Epithelial cell of prostate (primary cell): ENCODE data around the gene PRRX1.

Source experiments
- DNase-seq: peaks from one replicate; pipeline ENCODE4 v3.0.0-alpha.2; 2011; ENCODE audit warnings: low read depth, low spot score
- H3K27ac ChIP-seq: fragments of 450-650 bp; 2 replicates; pipeline ENCODE4 v1.5.1; 2017; ENCODE audit warnings: mild to moderate bottlenecking

Gene PRRX1

DNA sequence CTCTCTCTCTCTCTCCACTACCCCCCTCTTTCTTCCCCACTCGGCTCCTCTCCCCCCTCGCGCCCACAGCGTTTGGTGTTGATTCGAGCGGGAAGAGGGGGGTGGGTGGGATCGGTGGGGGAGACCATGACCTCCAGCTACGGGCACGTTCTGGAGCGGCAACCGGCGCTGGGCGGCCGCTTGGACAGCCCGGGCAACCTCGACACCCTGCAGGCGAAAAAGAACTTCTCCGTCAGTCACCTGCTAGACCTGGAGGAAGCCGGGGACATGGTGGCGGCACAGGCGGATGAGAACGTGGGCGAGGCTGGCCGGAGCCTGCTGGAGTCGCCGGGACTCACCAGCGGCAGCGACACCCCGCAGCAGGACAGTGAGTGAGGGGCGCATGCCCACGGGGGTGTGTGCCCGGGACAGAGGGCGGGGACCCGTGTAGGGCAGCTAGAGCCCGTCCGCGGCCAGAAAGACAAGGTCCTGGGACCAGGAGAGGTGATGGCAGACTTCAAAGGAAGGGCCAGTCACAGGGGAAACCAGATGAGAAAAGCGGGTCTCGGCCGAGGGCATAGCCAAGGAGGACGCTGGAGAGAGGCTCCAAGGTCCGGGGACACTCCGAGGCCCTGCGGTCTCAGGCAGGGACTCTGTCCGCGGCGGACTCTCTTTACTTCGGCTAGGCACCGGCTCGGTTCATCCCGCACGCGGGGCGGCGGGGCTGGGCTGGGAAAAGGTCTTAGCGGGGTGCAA lies at the start of gene PRRX1:
TSS of gene PRRX1 (plus strand) at position 39 of the 735 bp plus-strand sequence. CDS start at position 127, 88 bp downstream.
- no peak within 1 kb of the TSS for H3K27ac ChIP-seq
- no peak for DNase-seq

DNA sequence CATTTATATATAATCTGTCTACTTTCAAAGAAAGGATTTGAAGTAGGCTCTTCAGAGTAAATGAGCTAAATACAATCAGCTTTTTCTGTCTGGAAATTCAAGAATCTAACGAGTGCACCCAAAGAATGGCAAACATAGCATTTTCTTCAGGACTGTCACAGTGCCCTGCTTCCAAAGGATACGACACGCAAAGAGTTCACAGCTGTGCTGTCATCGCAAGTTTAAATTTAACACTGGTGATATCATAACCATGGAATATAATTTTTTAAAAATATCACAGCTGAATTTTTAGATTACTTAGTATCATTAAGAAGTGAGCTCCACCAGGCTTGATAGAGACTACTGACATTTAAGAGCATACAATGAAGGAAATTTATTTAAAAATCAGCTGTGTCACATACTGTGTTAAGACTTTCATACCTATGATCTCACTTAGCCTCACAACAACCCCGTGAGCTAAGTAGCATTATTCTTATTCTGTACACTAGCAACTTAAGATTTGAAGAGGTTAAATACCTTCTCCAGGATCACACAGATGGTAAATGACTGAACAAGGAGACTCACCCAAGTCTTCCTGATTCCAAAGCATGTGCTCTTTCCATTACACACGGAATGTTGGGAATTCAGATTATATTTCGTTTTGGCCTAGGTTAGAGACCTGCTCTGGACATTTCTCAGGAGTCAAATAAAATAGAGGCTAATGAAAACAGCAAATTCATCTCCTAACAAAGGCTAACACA lies 46.2 kb upstream of the PRRX1 start:
- no peak overlapping the region for H3K27ac ChIP-seq
- no peak for DNase-seq

DNA sequence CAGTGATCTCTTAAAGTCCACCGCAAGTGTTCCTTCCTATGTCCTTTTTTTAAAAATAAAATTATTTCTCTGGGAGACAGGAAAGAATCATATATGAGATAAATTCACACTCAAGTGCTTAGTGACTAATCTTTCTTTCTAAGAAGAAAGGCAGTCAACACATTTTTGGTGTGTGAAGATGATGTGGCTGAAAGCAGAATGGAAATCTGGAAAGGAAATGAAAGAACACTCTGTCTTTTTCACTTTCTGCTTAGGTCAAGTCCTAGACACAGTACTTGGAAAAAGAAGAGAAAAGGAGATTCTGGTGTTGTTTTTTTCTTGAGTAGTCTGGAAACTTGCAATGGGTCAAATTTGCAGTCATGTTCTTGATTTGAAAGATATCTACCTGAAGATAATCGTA lies 45.5 kb upstream of the PRRX1 start:
- DNase-seq, result no peak
- no peak overlapping the region for H3K27ac ChIP-seq

DNA sequence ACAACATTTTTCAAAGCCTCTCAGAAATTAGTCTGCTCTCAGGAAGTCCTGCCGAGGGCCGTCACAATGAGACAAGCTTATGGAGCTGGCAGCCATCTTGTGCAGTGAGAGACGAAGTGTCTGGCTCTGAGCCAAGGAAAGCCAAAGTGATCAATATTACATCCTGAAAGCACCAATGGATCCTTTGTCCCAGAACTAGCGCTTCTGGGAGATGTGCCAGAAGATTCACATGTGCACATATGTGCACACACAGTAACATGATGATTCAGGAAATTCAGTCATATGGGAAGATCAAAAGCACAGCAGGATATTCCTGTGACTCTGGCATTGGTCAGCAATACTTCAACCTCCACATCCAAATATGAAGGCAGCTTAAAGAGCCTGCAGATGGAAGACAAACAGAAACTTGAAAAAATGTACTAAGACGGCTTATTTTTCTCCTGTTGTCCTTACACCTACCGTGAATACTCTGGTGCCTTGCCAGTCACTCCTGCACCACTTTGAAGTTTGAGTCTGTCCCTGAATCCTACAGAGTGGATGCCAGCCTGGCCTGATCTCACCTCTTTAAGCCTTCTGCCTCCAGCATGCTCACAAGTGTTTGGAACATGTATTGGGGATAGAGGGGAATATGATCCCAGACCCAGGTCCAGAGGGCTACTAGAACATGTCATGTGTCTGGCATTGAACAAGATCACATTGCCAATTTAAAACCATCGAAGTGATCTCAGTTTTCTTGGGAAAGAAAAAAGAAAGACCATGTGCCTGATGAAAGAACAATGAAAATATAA lies 44.5 kb upstream of the PRRX1 start:
- peak overlapping the region; percentile 35 for H3K27ac ChIP-seq
- peak; percentile 14 for DNase-seq

DNA sequence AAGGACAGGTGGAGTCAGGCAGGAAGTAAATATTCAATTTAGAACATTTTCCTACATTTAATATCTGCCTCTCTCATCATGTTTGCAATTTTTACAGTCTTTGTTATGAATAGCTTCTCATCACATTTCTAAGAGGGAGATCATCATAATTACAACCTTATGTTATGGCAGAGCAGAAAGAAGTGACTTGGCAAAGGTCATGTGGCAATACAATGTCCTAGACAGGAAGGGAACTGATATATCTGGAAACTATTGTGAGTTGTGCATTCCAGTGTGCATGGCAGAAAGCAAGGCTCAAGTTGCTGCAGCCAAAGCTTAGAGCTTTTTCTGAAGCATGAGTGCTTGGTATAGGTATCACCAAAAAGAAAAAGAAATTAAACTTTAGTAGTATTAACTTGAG lies 43.8 kb upstream of the PRRX1 start:
- no peak for DNase-seq
- peak overlapping the region; percentile 35 for H3K27ac ChIP-seq

DNA sequence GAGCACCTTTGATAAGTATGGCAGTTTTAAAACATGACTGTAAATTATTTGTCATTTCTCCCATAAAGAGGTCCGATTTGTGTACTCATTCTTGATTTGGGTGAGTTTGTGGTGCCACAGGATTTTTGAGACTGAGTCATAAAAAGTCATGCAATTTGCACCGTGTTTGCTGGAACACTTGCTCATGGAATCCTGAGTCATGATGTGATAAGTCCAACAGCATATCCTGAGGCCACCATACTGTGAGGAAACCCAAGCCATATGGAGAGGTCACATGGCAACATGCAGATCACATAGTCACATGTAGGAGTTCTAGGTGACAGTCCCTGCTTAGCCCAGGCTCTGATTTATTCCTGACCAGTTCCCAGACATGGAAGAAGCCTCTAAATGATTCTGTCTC lies 40.8 kb upstream of the PRRX1 start:
- peak; percentile 83 for DNase-seq
- peak overlapping the region; percentile 45 for H3K27ac ChIP-seq

DNA sequence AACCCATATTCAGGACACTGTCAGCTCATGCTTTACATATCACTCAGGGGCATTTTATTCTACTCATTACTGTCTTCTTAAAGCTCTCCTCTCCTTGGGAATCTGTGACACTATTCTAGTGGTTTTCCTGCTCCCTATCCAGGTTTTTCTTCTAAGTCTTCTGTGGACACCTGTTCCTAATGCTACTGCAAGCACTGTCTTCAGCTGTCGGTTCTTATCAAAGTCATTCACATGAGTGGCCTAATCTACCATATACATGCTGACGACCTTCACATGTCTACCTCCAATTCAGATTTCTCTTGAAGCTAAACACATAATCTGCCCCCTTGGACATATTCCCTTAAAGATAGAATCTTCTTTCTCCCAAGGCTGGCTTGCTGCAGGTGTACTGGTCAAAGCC lies 39.8 kb upstream of the PRRX1 start:
- no peak for DNase-seq

DNA sequence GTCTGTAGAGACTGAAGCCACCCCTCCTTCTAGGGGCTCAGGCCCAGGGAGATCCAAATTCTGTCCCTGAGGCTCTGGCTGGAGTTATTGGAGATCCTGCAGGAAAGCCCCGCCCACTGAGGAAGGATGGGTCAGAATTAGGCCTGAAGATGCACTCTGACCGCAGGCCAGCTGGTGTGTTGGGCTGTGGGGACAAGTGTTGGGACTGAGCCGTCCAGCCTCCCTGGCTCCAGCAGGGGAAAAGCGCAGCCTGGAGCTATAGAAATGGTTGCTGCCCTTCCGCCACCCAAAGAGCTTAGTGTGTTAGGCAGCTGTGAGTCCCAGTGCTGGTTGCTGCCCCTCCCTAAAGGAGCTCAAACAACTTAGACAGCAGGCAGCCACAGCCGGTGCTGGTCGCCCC lies 33.0 kb upstream of the PRRX1 start:
- H3K27ac ChIP-seq, result no peak overlapping the region
- DNase-seq, result no peak

More for the DNA sequence above, 39.8 kb upstream of the PRRX1 start:
- no peak overlapping the region for H3K27ac ChIP-seq

DNA sequence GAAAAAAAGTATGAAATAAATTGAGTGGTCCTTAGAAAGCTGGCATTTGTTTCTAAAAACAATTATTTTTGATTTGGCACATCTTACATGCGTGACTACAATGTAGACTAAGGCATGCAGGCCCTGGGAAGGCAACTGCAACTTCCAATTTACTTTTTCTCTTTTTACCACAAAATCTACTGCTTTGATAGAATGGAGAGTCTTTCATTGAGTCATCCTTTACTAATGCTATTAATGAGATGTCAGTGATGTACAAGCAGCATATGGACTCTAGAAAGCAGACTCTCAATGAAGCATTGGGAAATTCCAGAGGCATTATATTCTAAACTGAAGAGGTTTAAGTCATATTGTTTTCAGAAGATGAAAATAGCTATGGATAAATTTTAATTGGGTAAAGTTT lies 29.6 kb upstream of the PRRX1 start:
- no peak overlapping the region for H3K27ac ChIP-seq
- no peak for DNase-seq

DNA sequence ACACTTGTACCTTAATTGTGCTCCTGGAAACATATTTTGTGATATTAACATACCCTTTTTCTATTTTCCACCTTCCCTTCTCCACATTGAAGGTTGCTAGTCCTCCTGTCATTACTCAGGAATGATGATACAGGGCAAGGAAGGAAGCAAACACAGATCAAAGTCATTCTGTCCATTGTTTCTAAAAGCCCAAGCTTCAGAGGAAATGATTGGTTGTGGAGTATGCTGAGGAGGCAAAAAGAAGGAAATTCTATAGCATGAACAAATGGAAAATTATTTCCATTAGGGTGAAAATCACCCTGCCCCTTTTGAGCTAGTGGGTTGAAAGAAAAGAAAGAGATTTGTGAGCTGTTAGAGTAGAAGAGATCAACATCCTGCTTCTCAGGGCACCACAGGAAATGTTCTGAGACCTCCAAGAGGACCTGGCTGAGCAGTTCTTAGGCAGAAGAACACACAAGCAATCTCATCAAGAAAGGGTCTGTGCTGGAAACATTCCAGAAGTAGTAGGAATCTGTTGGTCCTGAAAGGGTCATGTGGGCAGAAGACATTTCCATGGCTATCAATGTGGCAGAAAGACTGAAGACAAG lies 29.0 kb upstream of the PRRX1 start:
- no peak overlapping the region for H3K27ac ChIP-seq
- no peak for DNase-seq

DNA sequence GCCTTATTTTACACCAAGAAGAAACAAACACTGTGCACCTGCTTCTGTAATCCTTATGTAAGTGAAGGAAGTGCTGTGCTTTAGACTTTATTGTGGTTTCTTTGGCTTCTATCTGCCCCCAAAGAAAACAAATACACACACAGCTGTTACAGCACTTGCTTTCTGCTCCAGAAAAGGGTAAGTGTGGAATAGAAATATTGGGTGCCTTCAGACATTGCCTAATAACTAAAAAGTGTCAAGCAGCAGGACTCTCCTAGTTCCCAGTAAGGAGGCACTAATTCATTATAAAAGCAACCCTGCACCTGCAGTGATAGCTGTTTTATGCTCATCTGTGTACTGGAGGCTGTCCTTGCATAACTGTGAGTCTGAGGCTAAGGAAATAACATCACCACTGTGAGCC lies 23.4 kb upstream of the PRRX1 start:
- H3K27ac ChIP-seq, result no peak overlapping the region
- no peak for DNase-seq

DNA sequence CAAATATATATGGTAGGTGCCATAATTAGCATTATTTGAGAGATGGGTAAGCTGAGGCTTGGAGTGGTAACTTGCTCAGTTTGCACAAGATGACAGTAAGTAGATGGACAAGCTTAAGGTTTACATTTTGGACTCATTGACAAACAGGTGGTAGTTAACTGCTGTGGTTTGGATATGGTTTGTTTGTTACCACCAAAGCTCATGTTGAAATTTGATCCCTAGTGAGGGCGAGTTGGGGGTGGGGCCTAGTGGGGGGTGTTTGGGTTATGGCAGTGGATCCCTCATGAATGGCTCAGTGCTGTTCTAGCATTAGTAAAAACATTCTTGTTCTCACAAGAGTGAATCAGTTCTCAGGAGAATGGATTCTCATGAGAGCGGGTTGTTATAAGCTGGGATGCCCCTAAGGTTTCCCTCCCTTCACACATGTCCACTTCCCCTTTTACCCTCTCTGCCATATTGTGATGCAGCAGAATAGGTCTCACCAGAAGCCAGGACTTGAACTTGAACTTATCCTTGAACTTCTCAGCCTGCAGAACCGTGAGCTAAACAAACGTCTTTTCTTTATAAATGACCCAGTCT lies 6.6 kb upstream of the PRRX1 start:
- no peak overlapping the region for H3K27ac ChIP-seq
- DNase-seq, result no peak

DNA sequence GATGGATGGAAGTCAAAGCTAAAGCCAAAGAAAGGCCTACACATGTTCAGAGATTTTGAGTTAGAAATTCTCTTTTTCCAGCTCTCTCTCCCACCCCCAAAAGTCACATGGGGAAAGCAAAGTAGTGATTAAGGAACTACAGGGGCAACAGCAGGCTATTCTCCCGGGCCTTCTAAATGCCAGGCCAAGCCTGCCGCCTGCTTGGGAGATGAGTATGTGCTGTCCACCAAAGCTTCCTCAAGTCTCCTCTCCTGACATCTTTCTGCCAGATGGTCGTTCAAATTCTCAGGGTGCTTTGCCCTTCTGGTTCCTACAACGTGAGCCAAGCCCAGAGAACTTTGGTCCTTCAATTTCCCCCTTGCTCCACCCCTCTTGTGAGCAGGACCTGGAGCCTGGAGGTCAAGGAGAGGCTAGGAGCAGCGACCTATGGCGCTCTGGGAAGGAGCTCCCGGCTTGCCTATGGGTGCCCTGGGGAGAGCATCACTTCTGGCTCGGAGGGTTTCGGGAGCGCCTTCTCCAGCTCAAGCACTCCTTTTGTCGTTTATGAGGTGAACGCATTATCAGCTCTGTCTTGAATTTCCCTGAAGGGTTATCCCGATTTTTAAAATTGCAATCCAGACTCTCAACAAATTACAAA lies 4.4 kb upstream of the PRRX1 start:
- no peak overlapping the region for H3K27ac ChIP-seq
- DNase-seq, result no peak

DNA sequence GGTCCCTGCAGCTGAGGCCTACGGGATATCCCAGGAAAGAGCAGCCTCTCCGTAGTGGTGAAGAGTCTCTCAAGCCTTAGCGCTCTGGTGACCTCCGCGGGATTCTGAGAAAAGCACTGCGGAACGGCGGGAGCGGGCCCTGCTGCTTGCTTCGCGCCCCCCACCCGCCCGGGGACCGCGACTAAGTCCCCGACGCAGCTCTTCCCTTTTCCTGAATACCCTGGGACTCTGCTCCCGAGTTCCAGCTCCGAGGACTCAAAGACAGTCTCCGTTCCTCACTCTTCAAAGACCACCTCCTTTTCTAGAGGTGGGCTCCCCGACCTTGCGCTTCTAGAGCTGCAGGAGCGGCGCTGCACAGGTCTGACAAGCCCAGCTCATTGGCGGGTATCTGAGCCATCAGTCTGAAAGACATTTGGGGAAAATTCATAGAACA lies 3.6 kb upstream of the PRRX1 start:
- H3K27ac ChIP-seq, result no peak overlapping the region
- DNase-seq, result no peak

DNA sequence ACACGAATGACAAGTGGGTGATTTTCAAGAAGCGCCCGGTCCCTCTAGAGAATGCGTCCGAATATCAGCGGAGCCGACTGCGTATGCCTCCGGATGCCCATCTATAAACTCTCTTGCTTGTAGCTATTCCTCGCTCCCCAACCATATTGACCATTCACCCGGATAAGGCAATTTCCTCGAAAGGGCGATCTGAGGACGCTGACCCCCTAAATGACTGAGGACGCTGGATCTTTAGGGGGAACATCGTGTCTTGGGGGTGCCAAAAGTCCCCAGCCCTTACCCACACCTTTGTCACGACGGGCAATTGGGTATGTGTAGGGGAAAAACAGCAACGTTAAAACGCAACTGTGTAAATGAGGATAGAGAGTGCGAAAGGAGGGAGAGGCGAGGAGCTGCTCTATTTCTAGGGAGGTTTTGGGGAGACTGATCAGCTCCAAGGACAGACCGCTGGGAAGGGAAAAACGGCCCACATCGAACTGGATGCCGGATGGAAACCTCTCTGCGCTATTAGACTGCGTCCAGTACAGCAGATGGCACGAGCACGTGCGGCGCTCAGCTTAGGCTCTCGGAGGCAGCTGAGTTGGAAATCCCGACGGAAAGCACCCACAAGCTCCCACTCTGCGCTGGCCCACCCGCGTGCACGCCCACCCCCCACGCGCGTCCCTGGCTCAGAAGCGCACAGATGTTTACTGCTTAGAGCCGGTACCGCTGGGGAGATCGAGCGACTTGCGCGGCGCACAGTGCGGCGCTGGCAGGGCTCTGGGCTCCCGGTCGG lies 2.9 kb upstream of the PRRX1 start:
- H3K27ac ChIP-seq, result no peak overlapping the region
- DNase-seq, result no peak

DNA sequence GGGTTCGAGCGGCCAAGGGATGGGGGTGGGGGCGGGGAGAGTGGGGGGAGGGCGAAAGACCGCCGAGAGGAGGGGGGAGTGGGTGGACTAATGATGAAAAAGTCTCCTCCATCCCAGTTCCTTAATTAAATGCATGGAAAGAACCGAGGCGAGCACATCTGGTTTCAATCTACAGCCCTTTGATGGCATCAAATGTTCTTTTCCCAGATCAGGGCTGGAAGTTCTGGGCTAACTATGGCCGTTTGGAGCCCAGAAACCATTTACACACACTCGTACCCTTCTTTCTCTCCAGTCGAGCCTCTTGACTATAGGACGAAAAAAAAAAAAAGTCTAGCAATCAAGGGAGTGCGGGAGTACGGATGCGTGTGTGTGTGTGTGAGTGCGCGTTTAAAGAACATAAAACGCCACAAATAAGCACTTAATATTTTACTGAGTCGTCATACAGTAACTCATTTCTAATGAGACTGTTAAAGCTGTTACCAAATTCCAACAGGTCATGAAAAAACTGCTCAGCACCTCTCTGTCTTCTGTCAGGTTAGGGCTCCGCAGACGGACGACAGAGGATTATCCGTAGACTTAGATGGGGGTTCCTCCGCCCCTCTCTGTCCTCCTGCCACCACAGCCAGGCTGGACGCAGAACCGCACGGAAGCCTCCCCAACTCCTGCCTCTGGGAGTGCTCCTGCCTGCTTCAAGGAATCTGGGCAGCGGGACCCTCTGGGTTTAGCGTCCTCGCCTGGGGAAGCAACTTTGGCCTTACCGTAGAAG lies 2.1 kb upstream of the PRRX1 start:
- H3K27ac ChIP-seq, result no peak overlapping the region

DNA sequence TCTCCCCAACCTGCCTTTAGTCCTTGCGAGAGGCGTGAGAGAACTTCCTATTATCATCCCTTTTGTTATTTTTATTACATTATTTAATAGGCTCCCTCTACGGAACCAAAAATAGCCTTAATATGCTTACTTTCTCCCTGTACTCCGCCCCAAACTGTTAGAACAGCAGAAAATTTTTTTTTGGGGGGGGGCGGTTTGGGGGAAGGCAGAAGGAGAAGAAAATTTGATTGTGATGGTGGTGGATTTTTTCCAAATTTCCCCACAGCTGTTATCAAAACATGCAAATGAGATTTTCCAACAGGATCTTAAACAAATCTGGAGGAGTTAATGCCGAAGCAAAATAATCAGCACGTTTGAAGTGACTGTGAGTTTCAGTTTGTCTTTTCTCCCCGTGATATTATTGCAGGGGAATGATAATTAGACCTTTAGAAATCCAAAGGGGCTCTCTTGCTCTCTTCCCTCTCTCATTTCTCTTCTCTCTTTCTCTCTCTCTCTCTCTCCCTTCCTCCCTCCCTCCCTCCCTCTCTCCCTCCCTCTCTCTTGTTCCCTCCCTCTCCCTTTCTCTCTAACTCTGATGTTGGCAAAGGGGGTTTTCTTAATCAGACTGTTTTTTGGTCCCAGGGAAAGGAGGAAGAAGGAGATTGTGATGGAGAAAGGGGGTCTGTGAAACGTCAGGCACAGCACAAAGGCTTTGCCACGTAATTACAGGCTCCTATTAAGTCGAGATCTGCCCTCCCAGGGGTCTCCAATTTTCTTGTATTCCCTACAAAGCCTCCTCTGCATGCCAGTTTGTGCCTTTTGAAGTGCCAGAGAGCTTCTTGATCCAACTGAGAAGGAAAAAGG lies 1.1 kb upstream of the PRRX1 start:
- H3K27ac ChIP-seq, result no peak overlapping the region
- no peak for DNase-seq

More for the DNA sequence above, 2.1 kb upstream of the PRRX1 start:
- no peak for DNase-seq
